ENCODE data around the gene MAB21L1.

GRCh38 chr13:35477386-35477946, 977 bp upstream of the MAB21L1 start:
- TF ChIP-seq CTCF (IDR thresholded peaks at IDR 0.05) (no peak), EP300 (IDR thresholded peaks at IDR 0.05) (no peak), POLR2A (IDR thresholded peaks at IDR 0.05) (no peak)
